Upper lobe of right lung (tissue), 1 donor: Measurements from ENCODE around the gene ALKBH1. TPM values are rescaled to one million over a fixed set of nuclear protein-coding genes. Genes with fewer than 3 reads are reported as not detected.
"Not testable (repeated sequence)": the region's sequence is repeated elsewhere in the genome, so short reads cannot be mapped to it uniquely, and the experiment has no call there.

Experiments
- ATAC-seq: fragments of 200-7000 bp; cut with Tn5 transposase; one replicate; pipeline ENCODE4 v1.9.1; 2020; ENCODE audit warnings: mild to moderate bottlenecking, moderate library complexity
- DNase-seq: peaks from one replicate; pipeline ENCODE4 v3.0.0-alpha.2; 2020
- H3K27ac ChIP-seq: fragments of 200-600 bp; one replicate; pipeline ENCODE4 v1.8.0; 2022
- H3K27me3 ChIP-seq: fragments of 200-600 bp; one replicate; pipeline ENCODE4 v1.8.0; 2022; ENCODE audit warnings: mild to moderate bottlenecking
- H3K36me3 ChIP-seq: fragments of 200-600 bp; one replicate; pipeline ENCODE4 v1.8.0; 2022
- H3K4me1 ChIP-seq: fragments of 200-600 bp; one replicate; pipeline ENCODE4 v1.8.0; 2022
- H3K4me3 ChIP-seq: fragments of 200-600 bp; one replicate; pipeline ENCODE4 v1.8.0; 2022; ENCODE audit warnings: mild to moderate bottlenecking
- H3K9me3 ChIP-seq: fragments of 200-600 bp; one replicate; pipeline ENCODE4 v1.8.0; 2022
- intact Hi-C: fragments of 100-400 bp; cut with DNase I; formaldehyde crosslinking; loops from one replicate; pipeline ENCODE4 v1.11.0; 2022
- total RNA-seq: library from RNA; stranded (reverse); fragmentation: NEBNext Ultra II Directional; extraction: Animal tissue kit (Norgen Biotek cat#: 25700); gene quantifications from one replicate; pipeline ENCODE4 v1.2.1, GENCODE V29; 2021
- TF ChIP-seq, protein P1 (sequence below): fragments of 200-600 bp; IDR thresholded peaks from one replicate; pipeline ENCODE4 v1.8.0; 2022; ENCODE audit warnings: antibody characterized with exemption
- donor health status: DM: no; HTN: yes; CAD: no; lungs with severe emphysema.

ALKBH1 gene
- total RNA-seq, 1 donor from 2014 or later: 11.6 TPM

GRCh38 chr14:77667331-77667730, 40.5 kb downstream of the ALKBH1 start:
- H3K4me3 ChIP-seq: no peak overlapping the region
- no peaks in the 10 kb centered on the region for H3K9me3 ChIP-seq
- TF ChIP-seq, protein P1, sequence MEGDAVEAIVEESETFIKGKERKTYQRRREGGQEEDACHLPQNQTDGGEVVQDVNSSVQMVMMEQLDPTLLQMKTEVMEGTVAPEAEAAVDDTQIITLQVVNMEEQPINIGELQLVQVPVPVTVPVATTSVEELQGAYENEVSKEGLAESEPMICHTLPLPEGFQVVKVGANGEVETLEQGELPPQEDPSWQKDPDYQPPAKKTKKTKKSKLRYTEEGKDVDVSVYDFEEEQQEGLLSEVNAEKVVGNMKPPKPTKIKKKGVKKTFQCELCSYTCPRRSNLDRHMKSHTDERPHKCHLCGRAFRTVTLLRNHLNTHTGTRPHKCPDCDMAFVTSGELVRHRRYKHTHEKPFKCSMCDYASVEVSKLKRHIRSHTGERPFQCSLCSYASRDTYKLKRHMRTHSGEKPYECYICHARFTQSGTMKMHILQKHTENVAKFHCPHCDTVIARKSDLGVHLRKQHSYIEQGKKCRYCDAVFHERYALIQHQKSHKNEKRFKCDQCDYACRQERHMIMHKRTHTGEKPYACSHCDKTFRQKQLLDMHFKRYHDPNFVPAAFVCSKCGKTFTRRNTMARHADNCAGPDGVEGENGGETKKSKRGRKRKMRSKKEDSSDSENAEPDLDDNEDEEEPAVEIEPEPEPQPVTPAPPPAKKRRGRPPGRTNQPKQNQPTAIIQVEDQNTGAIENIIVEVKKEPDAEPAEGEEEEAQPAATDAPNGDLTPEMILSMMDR: no peak
- no peak for ATAC-seq
- peaks cover 10% of the 10 kb centered on the region for H3K36me3 ChIP-seq
- intact Hi-C loops: no loop called here
- no peak for DNase-seq
- H3K27me3 ChIP-seq: no peaks in the 10 kb centered on the region
- no peaks in the 10 kb centered on the region for H3K4me1 ChIP-seq
- no peak overlapping the region for H3K27ac ChIP-seq

GRCh38 chr14:77663293-77663692, 44.5 kb downstream of the ALKBH1 start:
- H3K36me3 ChIP-seq: no peaks in the 10 kb centered on the region
- H3K27ac ChIP-seq: no peak overlapping the region
- ATAC-seq (no peak), DNase-seq (no peak)
- no peaks in the 10 kb centered on the region for H3K4me1 ChIP-seq
- H3K27me3 ChIP-seq: no peaks in the 10 kb centered on the region
- H3K4me3 ChIP-seq: no peak overlapping the region
- intact Hi-C loops: no loop called here
- TF ChIP-seq, protein P1: no peak
- no peaks in the 10 kb centered on the region for H3K9me3 ChIP-seq

GRCh38 chr14:77661562-77661961, 46.3 kb downstream of the ALKBH1 start:
- H3K9me3 ChIP-seq, H3K27me3 ChIP-seq, H3K4me3 ChIP-seq, ATAC-seq, H3K27ac ChIP-seq, intact Hi-C loops, H3K36me3 ChIP-seq, DNase-seq, H3K4me1 ChIP-seq: not testable (repeated sequence)

- Histone ChIP-seq H3K9me3 (no peaks in the 10 kb centered on the region), H3K4me1 (peaks cover 10% of the 10 kb centered on the region), H3K27me3 (no peaks in the 10 kb centered on the region), H3K27ac (no peak overlapping the region), H3K4me3 (no peak overlapping the region), H3K36me3 (no peaks in the 10 kb centered on the region)
- DNase-seq (no peak), ATAC-seq (no peak)
- TF ChIP-seq, protein P1: no peak
- intact Hi-C loops: no loop called here
These were observed 47.1 kb downstream of the ALKBH1 start for GRCh38 chr14:77660754-77661153.

- intact Hi-C loops: no loop called here
- no peaks in the 10 kb centered on the region for H3K9me3 ChIP-seq
- DNase-seq: no peak
- H3K27ac ChIP-seq: no peak overlapping the region
- H3K4me3 ChIP-seq: no peak overlapping the region
- H3K36me3 ChIP-seq: no peaks in the 10 kb centered on the region
- ATAC-seq: peak; percentile 67
- H3K27me3 ChIP-seq: no peaks in the 10 kb centered on the region
- H3K4me1 ChIP-seq: peaks cover 10% of the 10 kb centered on the region
- TF ChIP-seq, protein P1: no peak
These were observed 48.0 kb downstream of the ALKBH1 start for GRCh38 chr14:77659831-77660230.

- intact Hi-C loops: no loop called here
- TF ChIP-seq, protein P1: no peak
- DNase-seq: no peak
These were observed 50.5 kb downstream of the ALKBH1 start for GRCh38 chr14:77657280-77657679.

More at GRCh38 chr14:77657280-77657679, 50.5 kb downstream of the ALKBH1 start:
- H3K27ac ChIP-seq: no peak overlapping the region
- peaks cover 10% of the 10 kb centered on the region for H3K4me1 ChIP-seq
- no peaks in the 10 kb centered on the region for H3K9me3 ChIP-seq
- no peak overlapping the region for H3K4me3 ChIP-seq
- ATAC-seq: peak; percentile 47
- H3K36me3 ChIP-seq: no peaks in the 10 kb centered on the region
- no peaks in the 10 kb centered on the region for H3K27me3 ChIP-seq
